Fibroblast of lung (primary cell): ENCODE data around the gene SET.

Experiments
- EZH2 ChIP-seq: IDR thresholded peaks from 2 replicates; pipeline ENCODE4 v1.5.1; 2012; ENCODE audit warnings: low read length, control low read depth, mild to moderate bottlenecking; ENCODE audit errors: missing control alignments
- TF ChIP-seq, protein P1 (sequence below), 2 donors: IDR thresholded peaks in 1 of 2; conservative IDR thresholded peaks in 1 of 2; 1 replicate in 1 of 2; 2 replicates in 1 of 2; pipeline ENCODE4 v1.5.1; 2011 to 2012; ENCODE audit warnings: low read length in 2 of 2, control low read depth in 1 of 2, inconsistent platforms in 1 of 2, low read depth in 1 of 2, mild to moderate bottlenecking in 1 of 2

DNA sequence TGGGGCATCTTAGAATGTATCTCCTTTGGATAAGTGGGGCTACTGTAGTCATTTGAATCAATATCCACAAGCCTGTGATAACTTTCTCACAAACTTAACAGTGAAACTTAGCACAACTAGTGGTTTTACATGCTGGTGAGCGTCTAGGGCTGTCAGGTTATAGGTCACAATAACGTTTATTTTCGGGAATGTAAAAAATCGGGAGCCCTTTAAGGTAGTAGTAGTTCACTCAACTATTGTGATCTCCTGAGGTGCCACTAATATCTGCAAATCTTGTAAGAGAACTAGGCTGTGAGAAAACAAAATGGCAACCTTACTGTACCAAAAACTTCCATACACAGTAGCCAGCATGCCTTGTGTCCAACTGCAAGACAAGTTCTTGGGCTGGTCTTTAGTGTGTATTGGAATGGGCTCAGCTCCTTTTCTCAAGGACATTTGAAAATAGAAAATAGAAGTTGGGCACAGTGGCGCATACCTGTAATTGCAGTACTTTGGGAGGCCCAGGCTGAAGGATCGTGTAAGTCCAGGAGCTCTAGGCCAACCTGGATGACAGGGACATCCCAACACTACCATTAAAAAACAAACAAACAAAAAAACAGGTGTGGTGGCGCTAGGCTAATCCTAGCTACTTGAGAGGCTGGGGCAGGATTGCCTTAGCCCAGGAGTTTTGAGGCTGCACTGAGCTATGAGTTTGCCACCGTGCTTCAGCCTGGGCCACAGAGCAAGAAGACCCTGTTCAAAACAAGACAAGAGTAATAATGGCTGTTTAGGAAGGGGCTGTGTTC lies 8.1 kb downstream of the SET start:
- TF ChIP-seq, protein P1, sequence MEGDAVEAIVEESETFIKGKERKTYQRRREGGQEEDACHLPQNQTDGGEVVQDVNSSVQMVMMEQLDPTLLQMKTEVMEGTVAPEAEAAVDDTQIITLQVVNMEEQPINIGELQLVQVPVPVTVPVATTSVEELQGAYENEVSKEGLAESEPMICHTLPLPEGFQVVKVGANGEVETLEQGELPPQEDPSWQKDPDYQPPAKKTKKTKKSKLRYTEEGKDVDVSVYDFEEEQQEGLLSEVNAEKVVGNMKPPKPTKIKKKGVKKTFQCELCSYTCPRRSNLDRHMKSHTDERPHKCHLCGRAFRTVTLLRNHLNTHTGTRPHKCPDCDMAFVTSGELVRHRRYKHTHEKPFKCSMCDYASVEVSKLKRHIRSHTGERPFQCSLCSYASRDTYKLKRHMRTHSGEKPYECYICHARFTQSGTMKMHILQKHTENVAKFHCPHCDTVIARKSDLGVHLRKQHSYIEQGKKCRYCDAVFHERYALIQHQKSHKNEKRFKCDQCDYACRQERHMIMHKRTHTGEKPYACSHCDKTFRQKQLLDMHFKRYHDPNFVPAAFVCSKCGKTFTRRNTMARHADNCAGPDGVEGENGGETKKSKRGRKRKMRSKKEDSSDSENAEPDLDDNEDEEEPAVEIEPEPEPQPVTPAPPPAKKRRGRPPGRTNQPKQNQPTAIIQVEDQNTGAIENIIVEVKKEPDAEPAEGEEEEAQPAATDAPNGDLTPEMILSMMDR (conservative IDR thresholded peaks at IDR 0.05 in 1 of 2, IDR thresholded peaks at IDR 0.05 in 1 of 2; ENCODE audit: low read depth in 1 of 2, low read length in 2 of 2): no peak
- no peak for TF ChIP-seq EZH2
